NCI-H82 treated with DMSO at 0.1 percent for 48 hours (cell line): ENCODE results near the gene HTR1A.
A peak's percentile ranks its signal among the peaks of the same experiment; 100 is the strongest.

ENCODE experiments used
- DNase-seq: peaks from one replicate; lab custom pipeline; 2025; ENCODE audit not compliant: unreplicated experiment; lab: John Stamatoyannopoulos, UW

Gene HTR1A

DNA sequence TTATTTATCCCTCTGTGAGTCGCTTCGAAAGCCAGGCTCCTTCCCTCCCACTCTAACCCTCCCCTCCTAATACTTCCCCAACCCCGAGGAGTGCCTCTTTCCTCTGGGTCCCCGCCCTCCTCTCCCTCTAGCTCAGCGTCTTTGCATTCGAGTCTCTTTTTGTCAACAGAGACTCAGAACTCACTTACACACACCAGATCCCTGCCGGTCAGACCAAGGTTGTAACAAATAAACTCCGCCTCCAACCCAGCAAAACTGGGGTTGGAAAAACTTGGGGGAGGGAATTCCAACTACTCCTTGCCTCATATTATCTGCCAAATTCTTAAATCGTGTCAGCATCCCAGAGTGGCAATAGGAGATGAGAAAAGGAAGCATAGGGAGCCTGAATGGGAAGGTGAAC is at the start of gene HTR1A:
Gene HTR1A (minus strand): TSS at position 167 of the 400 bp plus-strand sequence. CDS start 726 bp downstream, outside the sequence.
- DNase-seq = no peak

DNA sequence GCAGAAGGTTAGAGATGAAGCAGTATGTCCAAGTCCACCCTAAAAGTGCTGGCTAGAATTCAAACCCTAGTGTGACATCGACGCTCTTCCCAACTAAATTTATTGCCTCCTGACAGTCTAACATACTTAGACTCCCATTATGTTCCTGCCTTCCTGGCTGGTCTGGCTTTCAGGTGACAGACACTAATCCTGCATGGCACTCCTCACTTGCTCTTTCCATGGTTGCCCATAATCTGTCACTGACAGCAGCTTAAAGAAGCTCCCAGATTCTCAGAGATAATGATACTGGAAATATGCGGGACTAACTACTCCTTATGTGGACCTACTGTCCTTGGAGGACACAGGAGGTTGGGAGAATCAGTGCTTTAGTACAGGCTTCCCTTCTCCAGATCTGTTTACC is 41.7 kb upstream of the HTR1A start:
- peak; percentile 91 for DNase-seq

DNA sequence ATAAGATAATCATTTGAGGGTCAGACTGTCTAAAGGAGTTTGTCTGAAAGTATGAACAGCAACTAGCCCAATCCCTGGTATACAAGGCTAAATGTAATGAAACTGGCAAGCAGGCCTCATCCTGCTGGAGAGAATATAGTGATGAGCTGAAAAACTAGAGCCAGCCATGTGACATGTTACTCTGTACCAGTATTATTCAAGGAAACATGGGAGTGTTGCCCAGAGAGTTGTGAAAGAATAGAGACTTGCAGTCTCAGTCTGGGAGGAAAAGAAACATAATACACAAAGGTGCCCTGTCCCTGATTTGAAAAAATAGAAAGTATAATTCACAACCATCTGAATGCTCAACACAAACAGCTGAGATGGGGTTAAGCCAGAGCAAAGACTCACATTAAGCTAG is 37.9 kb upstream of the HTR1A start:
- DNase-seq = no peak

DNA sequence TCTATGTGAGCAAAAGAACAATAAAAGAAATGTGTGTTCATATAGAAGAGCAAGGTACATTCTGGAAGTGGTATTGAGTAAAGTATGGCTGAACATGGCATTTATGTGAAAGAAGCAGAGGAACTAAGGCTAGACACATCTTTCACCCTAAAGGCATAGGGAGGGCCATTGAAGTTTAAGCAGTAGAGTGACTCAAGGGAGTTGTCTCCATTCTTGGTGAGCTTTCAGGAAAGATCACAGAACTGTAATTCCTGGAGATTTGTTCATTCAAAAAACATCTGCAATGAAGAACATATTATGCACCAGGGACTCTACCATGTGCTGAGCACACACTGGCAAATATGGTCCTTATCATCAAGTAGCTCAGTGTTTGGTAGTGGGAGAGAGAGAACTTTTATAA is 24.8 kb upstream of the HTR1A start:
- no peak for DNase-seq

DNA sequence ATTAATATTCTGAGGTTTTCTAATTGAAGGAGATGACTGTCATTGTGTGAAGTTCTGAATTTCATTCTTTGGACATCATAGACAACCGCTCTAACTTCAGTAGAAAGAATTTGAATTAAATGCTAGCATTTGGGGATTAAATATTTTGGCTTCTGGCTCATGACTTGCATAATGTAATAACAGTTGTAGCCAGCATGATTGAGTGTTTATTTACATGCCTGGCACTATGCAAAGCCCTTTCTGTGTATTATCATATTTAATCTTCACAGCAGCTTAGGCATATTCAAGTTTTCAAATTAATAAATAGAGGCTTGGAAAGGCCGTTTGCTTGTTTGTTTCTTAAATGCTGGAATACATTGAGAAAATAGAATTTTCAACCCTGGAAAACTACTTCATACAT is 19.6 kb upstream of the HTR1A start:
- DNase-seq = no peak

DNA sequence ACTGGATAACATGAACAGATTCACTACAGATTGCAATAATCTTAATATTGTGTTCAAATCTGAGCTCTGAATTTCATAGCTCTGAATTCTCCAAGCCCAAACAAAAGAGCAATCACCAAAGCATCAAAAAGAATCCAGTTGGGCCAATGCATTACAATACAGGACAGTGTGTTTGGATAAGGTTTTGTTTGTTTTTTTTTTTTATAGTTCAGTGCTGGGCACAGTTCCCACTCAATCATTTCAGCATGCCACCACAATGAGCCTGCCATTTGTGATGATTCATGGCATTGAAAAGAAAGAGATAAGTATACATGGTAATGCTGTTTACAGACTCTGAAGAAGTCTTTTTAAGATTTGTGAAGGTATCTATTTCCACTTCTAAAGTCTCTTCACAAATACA is 1.7 kb upstream of the HTR1A start:
- no peak for DNase-seq

DNA sequence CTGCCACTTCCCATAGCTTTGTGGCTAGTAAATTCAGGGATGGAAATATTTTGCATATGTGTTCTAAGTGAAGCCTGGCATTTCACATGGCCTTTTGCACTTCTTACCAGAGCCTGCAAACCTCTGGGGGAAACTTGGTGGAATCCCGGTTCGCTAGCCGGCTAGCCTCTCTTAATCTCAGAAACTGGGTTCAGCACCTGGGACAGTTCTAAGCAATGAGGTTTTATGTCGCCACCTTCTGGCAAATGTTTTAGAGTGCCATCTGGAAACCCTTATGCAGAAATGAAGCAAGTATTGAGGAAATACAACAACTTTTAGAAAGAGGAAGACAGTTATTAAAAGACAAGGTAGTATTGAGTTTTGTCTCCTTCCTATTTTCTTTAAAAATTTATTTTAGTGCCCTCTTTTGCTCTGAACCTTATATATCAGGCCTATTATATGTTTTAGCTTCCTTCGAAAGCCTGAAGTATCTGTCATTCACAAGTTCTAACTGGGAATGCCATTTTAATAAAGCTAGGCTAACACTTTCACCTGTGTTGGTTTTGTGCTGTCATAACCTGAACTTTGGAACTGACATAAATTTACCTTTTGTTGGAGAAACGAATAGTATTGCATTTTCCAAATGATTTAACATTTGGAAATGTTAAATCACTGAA is 963 bp upstream of the HTR1A start:
- DNase-seq = peak; percentile 7

DNA sequence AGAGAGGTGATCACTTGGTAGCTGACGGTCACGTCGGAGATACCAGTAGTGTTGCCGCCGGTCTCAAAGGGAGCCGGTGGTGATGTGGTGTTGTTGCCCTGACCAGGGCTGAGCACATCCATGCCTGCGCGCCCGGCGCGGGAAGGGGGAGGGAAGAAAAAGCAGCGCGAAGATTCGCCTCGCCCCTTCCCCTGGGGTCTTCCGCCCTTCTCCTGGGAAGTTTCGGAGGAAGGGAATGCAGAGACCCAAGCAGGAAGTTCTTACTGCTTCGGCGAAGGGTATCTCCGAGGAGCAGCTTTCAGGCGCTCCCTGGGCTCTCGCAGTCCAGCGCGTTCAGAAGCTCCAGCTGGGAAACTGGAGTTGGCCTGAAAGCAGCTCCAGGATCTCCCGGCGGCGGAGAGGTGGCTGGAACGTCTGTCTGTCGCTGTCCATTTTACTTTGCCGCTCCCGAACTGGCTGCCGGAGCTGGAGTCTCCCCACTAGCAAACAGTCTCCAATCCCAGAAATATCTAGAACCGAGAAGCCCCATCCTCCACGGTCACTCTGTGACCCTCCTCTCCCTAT is 565 bp downstream of the HTR1A start:
- DNase-seq = no peak

DNA sequence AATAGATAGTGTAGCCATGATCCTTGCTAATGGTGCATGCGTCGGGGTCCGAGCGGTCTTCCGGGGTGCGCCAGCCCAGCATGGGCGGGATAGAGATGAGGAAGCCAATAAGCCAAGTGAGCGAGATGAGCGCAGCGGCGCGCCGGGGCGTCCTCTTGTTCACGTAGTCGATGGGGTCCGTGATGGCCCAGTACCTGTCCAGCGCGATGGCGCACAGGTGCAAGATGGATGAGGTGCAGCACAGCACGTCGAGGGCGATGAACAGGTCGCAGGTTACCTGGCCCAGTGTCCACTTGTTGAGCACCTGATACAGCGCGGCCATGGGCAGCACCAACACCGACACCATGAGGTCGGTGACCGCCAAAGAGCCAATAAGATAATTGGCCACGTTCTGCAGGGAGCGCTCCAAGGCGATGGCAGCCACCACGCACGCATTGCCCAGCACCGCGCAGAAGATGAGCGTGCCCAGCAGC is 1.1 kb downstream of the HTR1A start:
- no peak for DNase-seq

DNA sequence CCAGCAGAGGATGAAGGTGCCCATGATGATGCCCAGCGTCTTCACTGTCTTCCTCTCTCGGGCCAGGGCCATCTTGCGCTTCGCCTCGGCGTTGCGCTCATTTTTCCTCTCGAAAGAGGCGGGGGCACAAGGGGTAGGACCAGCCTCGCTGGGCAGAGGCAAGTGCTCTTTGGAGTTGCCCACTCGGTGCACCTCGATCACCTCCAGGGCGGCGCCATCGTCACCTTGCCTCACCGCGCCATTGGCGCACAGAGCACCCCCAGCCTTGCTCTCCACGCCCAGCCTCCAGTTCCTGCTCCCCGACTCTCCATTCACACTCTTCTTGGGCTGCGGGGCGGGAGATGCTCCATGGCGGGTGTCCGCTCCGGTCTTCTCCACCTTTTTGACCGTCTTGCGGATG is 1.6 kb downstream of the HTR1A start:
- DNase-seq = no peak

DNA sequence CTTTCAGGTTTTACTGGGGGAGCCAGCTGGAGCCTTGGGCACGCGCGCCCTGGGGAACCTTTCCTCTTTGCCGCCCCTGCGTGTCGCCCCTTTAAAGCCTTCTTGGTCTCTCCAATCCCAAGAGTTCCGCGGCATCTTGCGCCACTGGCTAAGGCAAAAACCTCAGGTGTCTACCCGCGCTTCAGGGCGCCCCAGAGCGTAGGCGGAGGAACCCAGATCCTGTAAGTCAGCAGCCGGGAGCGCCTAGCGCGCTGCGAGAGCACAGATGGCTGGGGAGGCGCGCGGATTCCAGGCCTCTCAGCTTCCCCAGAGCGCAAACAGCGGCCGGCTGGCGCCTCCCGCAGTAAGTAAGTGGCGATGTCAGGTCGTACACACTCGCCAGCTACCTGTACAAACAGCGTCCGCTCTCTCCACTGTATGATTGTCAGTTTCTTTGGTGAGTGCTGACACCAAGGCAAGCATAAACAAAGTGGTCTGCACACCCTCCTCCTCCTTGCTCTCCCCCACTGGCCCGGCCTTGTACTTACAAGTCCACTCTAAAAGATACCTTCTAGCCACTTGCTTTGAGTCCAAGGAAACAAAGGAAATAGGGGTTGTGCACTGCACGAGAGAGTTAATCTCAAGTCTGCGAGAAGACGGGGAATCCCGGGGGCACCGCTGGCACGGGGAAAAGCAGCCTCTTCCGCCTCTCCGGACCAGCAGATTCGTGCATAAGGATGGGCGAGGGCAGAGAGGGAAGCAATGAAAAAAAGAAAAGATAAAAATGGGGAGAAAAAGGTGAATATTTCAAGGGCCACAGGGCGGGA is 2.9 kb downstream of the HTR1A start:
- DNase-seq = peak; percentile 54

DNA sequence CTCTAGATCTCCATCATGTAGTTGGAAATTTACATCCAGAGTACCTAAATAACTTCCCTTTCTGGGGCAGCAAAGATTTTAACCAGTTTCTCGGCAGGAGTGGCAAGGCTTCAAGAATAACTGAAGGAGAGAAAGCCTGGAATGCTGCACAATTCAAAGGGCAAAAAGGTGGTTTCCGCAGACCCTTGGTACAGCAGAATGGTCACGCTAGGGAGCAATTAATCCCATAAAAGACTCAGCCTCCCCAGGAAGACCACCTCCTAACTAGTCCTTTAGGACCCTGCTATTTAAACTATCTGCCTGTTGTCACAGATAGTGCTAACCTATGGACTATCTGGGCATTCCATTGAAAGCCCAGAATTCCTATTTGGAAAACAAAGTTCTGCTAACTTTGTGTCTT is 3.6 kb downstream of the HTR1A start:
- no peak for DNase-seq

DNA sequence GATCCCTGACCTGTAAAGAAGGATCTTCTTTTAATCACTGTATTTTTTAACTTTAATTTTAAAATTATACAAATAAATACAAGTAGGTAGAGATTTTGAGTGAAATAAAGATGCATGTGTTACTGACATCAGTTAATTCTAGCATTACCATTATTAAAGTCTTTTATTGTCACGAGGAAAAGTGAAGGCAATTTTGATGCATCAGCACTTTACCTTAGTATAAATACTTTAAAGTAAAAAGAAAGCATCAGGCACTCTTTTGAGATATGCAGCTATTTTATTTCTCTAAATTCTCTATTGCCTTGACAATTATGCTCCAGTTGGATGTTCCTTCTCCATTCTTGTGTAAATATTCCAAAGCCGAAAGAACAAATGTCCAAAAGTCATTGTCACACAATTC is 4.6 kb downstream of the HTR1A start:
- DNase-seq = no peak

DNA sequence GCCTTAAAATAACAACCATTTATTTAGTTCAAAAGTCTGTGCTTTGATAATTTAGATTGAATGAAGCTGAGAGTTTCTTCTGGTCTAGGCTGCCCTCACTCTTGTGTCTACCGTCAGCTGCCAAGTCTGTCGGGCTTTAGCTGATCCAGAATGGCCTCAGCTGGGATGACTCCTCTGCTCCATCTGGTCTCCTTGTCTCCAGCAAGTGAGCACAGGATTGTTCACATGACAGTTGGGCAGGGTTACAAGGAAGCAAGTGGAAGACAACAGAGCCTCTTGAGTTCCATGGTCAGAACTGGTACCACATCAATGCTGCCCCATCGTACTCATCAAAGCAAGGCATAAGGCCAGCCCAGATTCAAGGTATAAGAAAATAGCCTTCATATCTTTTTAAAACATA is 9.0 kb downstream of the HTR1A start:
- no peak for DNase-seq

DNA sequence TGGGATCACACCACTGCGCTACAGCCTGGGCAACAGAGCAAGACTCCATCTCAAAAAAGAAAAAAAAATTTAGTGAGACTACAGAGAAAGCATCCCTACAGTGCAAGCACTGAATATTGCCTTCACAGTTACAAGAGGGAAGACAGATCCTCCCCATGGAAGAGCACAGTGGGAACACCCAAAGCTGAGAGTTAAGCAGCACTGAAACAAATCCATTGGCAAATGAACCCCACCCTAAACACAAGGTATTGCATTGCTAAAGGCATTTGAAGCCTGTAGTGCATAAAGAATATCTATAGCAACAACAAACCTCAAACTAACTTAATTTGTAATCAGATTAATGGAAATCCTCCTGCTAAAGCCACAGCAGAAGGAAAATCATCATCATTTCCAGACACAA is 27.1 kb downstream of the HTR1A start:
- no peak for DNase-seq

DNA sequence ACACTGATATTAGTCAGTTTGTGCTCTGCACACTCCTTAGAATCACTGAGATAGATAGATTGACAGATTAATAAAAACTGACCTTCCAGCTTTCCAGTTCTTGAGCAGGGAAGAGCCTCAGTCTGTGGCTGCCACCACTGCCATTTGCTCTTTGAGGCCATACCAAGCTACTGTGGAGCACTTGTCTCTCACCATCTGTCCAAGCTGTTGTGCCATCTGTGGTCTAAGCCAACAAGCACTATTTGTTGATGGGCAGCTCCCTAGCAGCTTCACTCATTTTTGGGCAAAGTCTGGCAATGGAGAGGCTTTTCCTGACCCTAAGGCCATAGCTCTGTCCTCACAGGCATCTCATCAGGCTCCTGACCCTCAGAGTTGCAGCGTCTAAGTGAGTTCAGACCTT is 30.4 kb downstream of the HTR1A start:
- no peak for DNase-seq

DNA sequence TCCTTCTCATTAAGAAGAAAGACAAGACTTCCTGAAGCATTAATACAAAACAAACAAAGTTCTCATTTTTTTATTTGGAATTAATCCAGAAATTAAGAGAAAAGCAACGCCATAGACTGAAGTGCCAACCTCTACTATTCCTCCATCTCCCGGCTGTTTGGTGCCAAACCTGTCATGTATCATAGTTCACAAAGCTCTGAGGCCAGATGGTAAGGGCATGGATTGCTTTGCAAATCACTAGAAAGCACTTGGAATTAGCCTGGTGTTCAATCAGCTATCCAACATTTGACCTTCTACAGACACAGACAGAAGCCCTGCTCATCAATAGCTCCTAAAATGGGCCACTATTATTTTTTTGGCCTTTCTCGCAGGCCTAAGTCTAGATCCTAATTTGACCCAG is 33.8 kb downstream of the HTR1A start:
- DNase-seq = peak; percentile 37

DNA sequence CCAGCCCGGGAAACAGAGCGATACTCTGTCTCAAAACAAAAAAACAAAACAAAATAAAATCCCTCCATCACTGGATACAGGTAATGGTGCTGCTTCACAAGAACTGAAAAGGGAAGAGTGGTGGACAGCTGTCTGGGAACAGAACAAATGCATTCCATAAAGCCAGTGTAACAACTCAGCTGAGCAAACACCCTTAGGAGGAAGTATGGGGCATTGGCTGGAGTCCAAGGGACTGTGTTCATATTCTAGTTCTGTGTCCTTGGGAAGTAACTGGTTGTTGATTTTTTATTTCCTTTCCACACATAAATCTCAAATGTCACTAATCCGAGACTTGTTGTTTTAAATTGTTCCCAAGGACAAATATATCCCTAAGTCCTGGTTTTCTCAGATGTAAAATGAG is 38.3 kb downstream of the HTR1A start:
- DNase-seq = no peak

DNA sequence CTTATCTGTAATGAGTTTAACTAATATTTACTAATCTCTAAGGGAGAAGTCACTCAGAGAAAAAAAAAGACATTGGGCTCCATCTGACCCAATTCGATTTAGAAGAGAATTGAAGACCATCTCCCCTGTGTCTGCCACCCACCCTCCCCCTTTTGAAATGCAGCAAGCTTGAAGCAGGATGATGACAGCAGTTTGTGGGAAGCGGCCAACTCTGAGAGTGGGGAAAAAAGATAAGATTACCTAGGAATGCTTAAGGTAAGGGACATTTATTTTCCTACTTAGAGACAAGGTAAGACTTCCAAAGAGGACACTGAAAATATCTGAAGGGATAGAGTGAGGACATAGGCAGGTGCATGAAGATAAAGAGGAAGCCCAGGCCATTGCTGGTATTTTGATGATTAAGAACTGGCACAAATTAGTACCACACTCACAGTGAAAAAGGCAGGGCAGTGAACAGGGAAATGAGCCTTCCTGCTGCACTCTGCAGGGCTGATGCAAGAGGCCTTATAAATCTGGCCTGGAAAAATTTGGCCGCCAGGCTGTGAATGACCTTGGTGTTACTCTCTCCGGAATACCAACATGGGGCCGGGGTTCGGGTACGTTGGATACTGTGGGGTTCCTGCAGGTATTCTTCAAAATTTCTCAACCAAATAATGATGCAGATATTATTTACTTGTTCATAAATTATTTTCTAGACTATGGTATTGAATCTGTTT is 42.3 kb downstream of the HTR1A start:
- DNase-seq = no peak

DNA sequence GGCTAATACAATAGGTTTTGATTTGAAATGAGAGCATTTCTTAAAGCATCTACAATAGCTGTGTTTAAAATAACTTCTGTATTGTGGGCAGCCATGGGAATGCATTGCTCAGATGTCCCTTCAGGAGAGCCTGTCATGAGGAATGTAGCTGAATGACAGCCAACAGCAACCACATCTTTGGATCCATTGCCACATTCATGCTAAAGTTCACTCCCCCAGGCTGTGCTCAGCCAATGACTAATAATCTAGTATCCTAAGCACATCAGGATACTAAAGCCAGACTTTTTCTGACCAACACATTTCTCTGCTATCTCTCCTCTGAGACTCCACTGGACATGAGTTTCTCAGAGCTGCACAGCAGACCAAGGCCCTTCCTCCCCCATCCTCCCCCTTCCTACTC is 45.5 kb downstream of the HTR1A start:
- DNase-seq = no peak

DNA sequence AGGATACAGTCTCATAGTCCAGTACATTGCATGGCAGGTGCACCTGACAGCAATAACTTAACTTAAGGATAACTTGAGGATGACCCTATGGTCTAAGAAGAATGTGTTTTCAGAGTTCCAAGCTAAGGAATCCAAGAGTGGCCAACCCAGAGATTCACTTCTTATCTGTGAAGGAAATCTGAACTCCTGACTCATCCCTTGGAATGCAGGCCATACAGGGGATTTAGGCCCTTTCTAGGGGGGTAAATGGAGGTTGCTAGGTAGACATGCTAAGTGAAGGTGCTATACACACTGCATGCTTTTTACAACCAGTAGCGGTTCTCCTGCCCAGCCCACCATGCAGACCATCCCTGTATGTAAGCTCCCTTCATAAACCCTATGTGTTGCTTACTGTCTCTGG is 50.4 kb downstream of the HTR1A start:
- DNase-seq = no peak
